Ovary (tissue), 9 donors: ENCODE data around the gene ICE2. TPM values are rescaled to one million over a fixed set of nuclear protein-coding genes. Genes with fewer than 3 reads are reported as not detected.

Experiments
- DNase-seq, 5 donors: peaks; one replicate each; pipeline ENCODE4 v3.0.0-alpha.2; 2019 to 2020
- H3K27ac ChIP-seq, 2 donors: fragments of 200-600 bp; one replicate each; pipeline versions ENCODE4 v1.5.1 to v1.8.0; 2019 to 2022
- H3K27me3 ChIP-seq: fragments of 200-600 bp; one replicate; pipeline ENCODE4 v1.8.0; 2022
- H3K36me3 ChIP-seq: fragments of 200-600 bp; sonication (generic); one replicate; pipeline ENCODE4 v1.5.1; 2019
- H3K4me1 ChIP-seq: one replicate; pipeline ENCODE4 v1.8.1; 2013; ENCODE audit warnings: mild to moderate bottlenecking, moderate library complexity; ENCODE audit not compliant: insufficient read depth
- H3K4me3 ChIP-seq: fragments of 200-600 bp; sonication (generic); one replicate; pipeline ENCODE4 v1.5.1; 2017
- H3K9me3 ChIP-seq, 2 donors: fragments of 200-600 bp in 1 of 2; sonication (generic) in 1 of 2; one replicate each; pipeline versions ENCODE4 v1.5.1 to v1.8.1; 2013 to 2019; ENCODE audit warnings: mild to moderate bottlenecking in 1 of 2, moderate library complexity in 1 of 2
- EP300 ChIP-seq: sonication (generic); formaldehyde crosslinking; IDR thresholded peaks from one replicate; pipeline ENCODE4 v1.6.1; 2017; ENCODE audit warnings: antibody characterized with exemption
- POLR2A ChIP-seq: fragments of 450-650 bp; IDR thresholded peaks from one replicate; pipeline ENCODE4 v1.6.1; 2017; ENCODE audit warnings: antibody characterized with exemption, mild to moderate bottlenecking, moderate library complexity
- WGBS, 3 donors: extraction: QIAGEN DNeasy Blood & Tissue Kit in 1 of 3; methylation state at CpG; one replicate each; pipeline versions ENCODE4 v1.1.5 to v1.1.7; 2013 to 2017; 5-methylcytosine and 5-hydroxymethylcytosine counted together
- intact Hi-C, 4 donors: fragments of 100-400 bp; cut with DNase I; formaldehyde crosslinking; loops; one replicate each; pipeline versions ENCODE4 v1.11.0 to v1.15.1; 2022 to 2023
- polyA plus RNA-seq, 2 donors: library from polyadenylated mRNA; stranded (reverse); fragments of 200-250 nt in 1 of 2; fragments of 350-450 nt in 1 of 2; fragmentation: Illumina TruSeq in 1 of 2; extraction: RNeasy Lipid Tissue Mini Kit (QIAGEN cat#74804) in 1 of 2; gene quantifications; one replicate each; pipeline ENCODE4 v1.2.3, GENCODE V29; 2013 to 2014
- small RNA-seq: library from RNA; depleted of rRNA; stranded (forward); fragments of <200 nt; gene quantifications from one replicate; pipeline ENCODE3, GENCODE V24; 2016
- total RNA-seq, 7 donors: library from RNA; depleted of rRNA in 2 of 7; stranded (reverse); fragments of >200 nt in 2 of 7; fragmentation: NEBNext Ultra II Directional in 3 of 7; extraction: Animal tissue kit (Norgen Biotek cat#: 25700) in 3 of 7; gene quantifications; one replicate each; pipeline versions ENCODE4 v1.1.0 to v1.2.4, GENCODE V29; 2016 to 2023
- TF ChIP-seq, protein P1 (sequence below), 3 donors: fragments of 450-650 bp in 2 of 3; fragments of 200-600 bp in 1 of 3; IDR thresholded peaks; one replicate each; pipeline versions ENCODE4 v1.5.1 to v1.8.0; 2016 to 2022; ENCODE audit warnings: antibody characterized with exemption in 3 of 3, mild to moderate bottlenecking in 1 of 3
- donor health status: DM: no; HTN: no; CAD: no; lungs with moderate emphysema.
- donor health status: DM: no; HTN: no; CAD: no.
- donor health status: Bipolar disorder and iron deficiency.
- donor health status: DM: yes; HTN: yes; CAD: no.
- donor health status: DM: no; HTN: no; CAD: no.
- donor health status: DM: yes; HTN: yes; CAD: no.

Gene ICE2
- total and polyA plus RNA-seq, 9 donors: 16.4 to 72.0 (median 53.0) TPM

DNA sequence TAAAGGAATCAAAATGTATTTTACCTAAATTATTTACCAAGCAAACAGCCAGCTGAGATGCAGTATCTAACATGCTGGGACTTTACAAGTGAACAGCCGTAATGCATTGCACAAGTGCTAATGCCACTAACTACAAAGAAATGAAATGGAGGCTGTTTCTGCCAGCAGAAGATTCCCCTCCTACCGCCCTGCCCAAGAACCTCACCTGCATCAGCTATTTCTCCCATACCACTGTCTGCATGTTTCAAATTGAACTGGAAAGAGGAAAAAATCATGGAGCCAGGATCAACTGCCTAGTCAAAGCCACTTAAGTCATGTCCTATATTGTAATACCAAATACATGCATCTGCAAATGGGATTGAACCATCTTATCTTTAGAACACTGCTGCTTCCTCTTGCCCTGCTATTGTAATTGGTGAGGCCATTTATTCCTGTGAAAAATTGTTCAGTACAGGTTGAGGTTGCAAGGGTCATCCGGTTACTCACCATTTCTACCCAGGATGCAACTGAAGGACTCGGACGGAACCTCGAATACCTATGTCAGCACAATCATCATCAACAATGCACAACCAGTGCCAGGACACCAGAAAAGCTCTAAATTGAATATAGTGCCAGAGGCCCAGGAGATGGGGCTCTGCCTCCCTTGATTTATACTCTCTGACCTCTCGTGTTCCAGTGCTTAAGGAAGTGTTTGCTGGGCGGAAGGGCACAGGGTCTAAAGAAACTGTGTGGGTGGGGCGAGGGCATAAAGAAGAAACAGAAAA, 108.7 kb downstream of the ICE2 start:
- H3K4me3 ChIP-seq: no peak overlapping the region
- WGBS, 3 donors: 82 to 91% (median 88%) methylated on average over 9 of the region's 9 CpGs
- intact Hi-C loops: loop anchor here in 1 of 4 donors (5.0 kb wide), 1 partner anchor 72 kb away; no protein-coding TSS in a partner anchor
- no peak overlapping the region for H3K27ac ChIP-seq
- H3K27me3 ChIP-seq: no peaks in the 10 kb centered on the region
- H3K9me3 ChIP-seq: no peaks in the 10 kb centered on the region
- TF ChIP-seq POLR2A: no peak
- TF ChIP-seq, protein P1, sequence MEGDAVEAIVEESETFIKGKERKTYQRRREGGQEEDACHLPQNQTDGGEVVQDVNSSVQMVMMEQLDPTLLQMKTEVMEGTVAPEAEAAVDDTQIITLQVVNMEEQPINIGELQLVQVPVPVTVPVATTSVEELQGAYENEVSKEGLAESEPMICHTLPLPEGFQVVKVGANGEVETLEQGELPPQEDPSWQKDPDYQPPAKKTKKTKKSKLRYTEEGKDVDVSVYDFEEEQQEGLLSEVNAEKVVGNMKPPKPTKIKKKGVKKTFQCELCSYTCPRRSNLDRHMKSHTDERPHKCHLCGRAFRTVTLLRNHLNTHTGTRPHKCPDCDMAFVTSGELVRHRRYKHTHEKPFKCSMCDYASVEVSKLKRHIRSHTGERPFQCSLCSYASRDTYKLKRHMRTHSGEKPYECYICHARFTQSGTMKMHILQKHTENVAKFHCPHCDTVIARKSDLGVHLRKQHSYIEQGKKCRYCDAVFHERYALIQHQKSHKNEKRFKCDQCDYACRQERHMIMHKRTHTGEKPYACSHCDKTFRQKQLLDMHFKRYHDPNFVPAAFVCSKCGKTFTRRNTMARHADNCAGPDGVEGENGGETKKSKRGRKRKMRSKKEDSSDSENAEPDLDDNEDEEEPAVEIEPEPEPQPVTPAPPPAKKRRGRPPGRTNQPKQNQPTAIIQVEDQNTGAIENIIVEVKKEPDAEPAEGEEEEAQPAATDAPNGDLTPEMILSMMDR (IDR thresholded peaks at IDR 0.05): no peak
- TF ChIP-seq EP300: no peak
- DNase-seq: no peak
- H3K36me3 ChIP-seq: no peaks in the 10 kb centered on the region
- H3K4me1 ChIP-seq: peaks cover 12% of the 10 kb centered on the region

DNA sequence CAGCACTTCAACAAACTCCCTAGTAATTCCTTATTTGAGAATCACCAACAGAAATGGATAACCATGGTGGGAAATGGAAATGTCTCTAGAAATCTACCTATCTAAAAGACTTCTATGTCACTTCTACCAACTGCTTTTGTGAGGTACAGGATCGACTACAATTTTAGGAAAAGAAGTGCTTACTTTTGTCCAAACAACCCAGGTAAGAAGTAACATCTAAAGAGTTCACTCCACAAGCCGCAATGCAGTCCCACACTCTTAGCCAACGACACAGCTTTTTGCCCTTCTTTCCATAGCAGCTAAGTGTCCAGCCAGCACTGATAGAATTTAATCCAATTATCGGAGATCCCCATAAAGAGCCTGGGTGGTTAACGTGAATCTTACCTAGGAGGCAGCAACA, 109.2 kb downstream of the ICE2 start:
- no peak for DNase-seq
- H3K4me3 ChIP-seq: no peak overlapping the region
- H3K27ac ChIP-seq: no peak overlapping the region
- 89 to 96% (median 95%) methylated on average over 5 of the region's 5 CpGs for WGBS, 3 donors
- H3K36me3 ChIP-seq: no peaks in the 10 kb centered on the region
- peaks cover 12% of the 10 kb centered on the region for H3K4me1 ChIP-seq
- TF ChIP-seq, protein P1 (IDR thresholded peaks at IDR 0.05): no peak
- TF ChIP-seq POLR2A (no peak), EP300 (no peak)
- no peaks in the 10 kb centered on the region for H3K9me3 ChIP-seq
- H3K27me3 ChIP-seq: no peaks in the 10 kb centered on the region
- intact Hi-C loops: loop anchor here in 1 of 4 donors (5.0 kb wide), 1 partner anchor 73 kb away; no protein-coding TSS in a partner anchor

Small RNA genes lying within 50 kb of the gene (small RNA-seq; reads per million reads assigned to genes)
- not detected for gene AC087385.3

Other genes with a start within 250 kb of the ICE2 start
- gene ANXA2, start 81.2 kb downstream of the ICE2 start, total RNA-seq: 100 to 1,000 TPM; 118 to 436 (median 237) TPM
- 100 to 1,000 TPM; 219 to 910 TPM for gene ANXA2, start 81.2 kb downstream of the ICE2 start, polyA plus RNA-seq